Measurements from ENCODE around the gene PTPN2.
"Not testable (repeated sequence)": the region's sequence is repeated elsewhere in the genome, so short reads cannot be mapped to it uniquely, and the experiment has no call there.

- not testable (repeated sequence) for TF ChIP-seq CTCF (conservative IDR thresholded peaks at IDR 0.05; ENCODE audit: low read length); EZH2phosphoT487 (IDR thresholded peaks at IDR 0.05; ENCODE audit: borderline replicate concordance, low read depth, low read length)
Measured at GRCh38 chr18:12755606-12756005, 128.4 kb downstream of the PTPN2 start.
